ENCODE results near the gene LRRC47.

- TF ChIP-seq CTCF (IDR thresholded peaks at IDR 0.05; ENCODE audit: low read length), result no peak
- no peak for TF ChIP-seq EZH2 (optimal IDR thresholded peaks at IDR 0.05; ENCODE audit: low read depth, low read length)
- TF ChIP-seq EZH2phosphoT487 (IDR thresholded peaks at IDR 0.05; ENCODE audit: low read length), result no peak
Observed at GRCh38 chr1:3799976-3800685, 3.8 kb upstream of the LRRC47 start.
